SU-DHL-6 (cell line): ENCODE data around the gene BMP10.

Source experiments
- H2AFZ ChIP-seq: fragments of 200-600 bp; sonication (generic); 2 replicates; pipeline ENCODE4 v1.6.1; 2014; ENCODE audit warnings: low read depth, mild to moderate bottlenecking, moderate library complexity, mixed read lengths, antibody characterized with exemption, low read length; ENCODE audit not compliant: severe bottlenecking
- H3F3A ChIP-seq: fragments of 200-600 bp; shearing (Covaris generic); 2 replicates; pipeline ENCODE4 v1.6.0; 2016; ENCODE audit warnings: antibody characterized with exemption, mild to moderate bottlenecking; ENCODE audit not compliant: insufficient read depth
- H3K27ac ChIP-seq: fragments of 200-600 bp; sonication (generic); 2 replicates; pipeline ENCODE4 v1.5.1; 2016; ENCODE audit warnings: low read depth, mild to moderate bottlenecking, low read length, moderate library complexity, mixed read lengths
- H3K27me3 ChIP-seq: fragments of 200-600 bp; sonication (generic), shearing (Covaris generic); 2 replicates; pipeline ENCODE4 v1.6.0; 2014; ENCODE audit warnings: mild to moderate bottlenecking, low read length
- H3K36me3 ChIP-seq: fragments of 200-600 bp; sonication (generic); 2 replicates; pipeline ENCODE4 v1.6.1; 2014; ENCODE audit warnings: mild to moderate bottlenecking, low read length, mixed read lengths
- H3K4me2 ChIP-seq: fragments of 300-600, 200-600 bp; shearing (Covaris generic), sonication (generic); 2 replicates; pipeline ENCODE4 v1.6.0; 2014; ENCODE audit warnings: low read length, low read depth, mild to moderate bottlenecking; ENCODE audit not compliant: poor library complexity, severe bottlenecking
- H3K4me3 ChIP-seq: fragments of 200-600 bp; sonication (generic); 2 replicates; pipeline ENCODE4 v1.5.1; 2014; ENCODE audit warnings: antibody characterized with exemption, low read length, mild to moderate bottlenecking, mixed read lengths; ENCODE audit not compliant: insufficient read depth, poor library complexity, severe bottlenecking
- H3K79me2 ChIP-seq: fragments of 200-600 bp; sonication (generic); 2 replicates; pipeline ENCODE4 v1.6.1; 2014; ENCODE audit warnings: mild to moderate bottlenecking, low read length, moderate library complexity; ENCODE audit not compliant: insufficient read depth
- H3K9ac ChIP-seq: fragments of 200-600 bp; sonication (generic); 2 replicates; pipeline ENCODE4 v1.7.0; 2014; ENCODE audit warnings: mild to moderate bottlenecking, low read length
- H3K9me2 ChIP-seq: fragments of 200-600 bp; sonication (generic); replicated peaks from 2 replicates; pipeline ENCODE4 v1.6.1; 2014; ENCODE audit warnings: low read length; ENCODE audit not compliant: insufficient read depth
- H3K9me3 ChIP-seq: fragments of 200-600 bp; sonication (generic); 2 replicates; pipeline ENCODE4 v1.6.1; 2014; ENCODE audit warnings: low read length, mixed read lengths; ENCODE audit not compliant: insufficient read depth
- H4K20me1 ChIP-seq: fragments of 200-600 bp; sonication (generic); 2 replicates; pipeline ENCODE4 v1.6.1; 2014; ENCODE audit warnings: low read depth, mild to moderate bottlenecking, antibody characterized with exemption, low read length, moderate library complexity, mixed read lengths
- CTCF ChIP-seq: fragments of 200-600 bp; sonication (generic); IDR thresholded peaks from one replicate; pipeline ENCODE4 v1.5.1; 2017; ENCODE audit warnings: antibody characterized with exemption, mild to moderate bottlenecking, low read length, moderate library complexity; ENCODE audit not compliant: insufficient read depth, poor library complexity, severe bottlenecking
- EZH2phosphoT487 ChIP-seq: fragments of 200-600 bp; sonication (generic), shearing (Covaris generic); conservative IDR thresholded peaks from 2 replicates; pipeline ENCODE4 v1.6.1; 2018; ENCODE audit warnings: mild to moderate bottlenecking, antibody characterized with exemption, low read length, moderate library complexity, mixed read lengths

BMP10 gene

GRCh38 chr2:68905116-68905515 is 33.9 kb upstream of the BMP10 start:
- Histone ChIP-seq H2AFZ (no peak overlapping the region), H3K27ac (no peak overlapping the region), H3F3A (peaks cover 4% of the 10 kb centered on the region; the same call in 1 of the 2 replicates)

GRCh38 chr2:68901561-68901960 is 30.4 kb upstream of the BMP10 start:
- H3K4me3 ChIP-seq: no peak overlapping the region
- no peak overlapping the region for H3K9ac ChIP-seq
- no peaks in the 10 kb centered on the region for H3K27me3 ChIP-seq
- H3K9me2 ChIP-seq: no peaks in the 10 kb centered on the region
- no peaks in the 10 kb centered on the region for H3K79me2 ChIP-seq
- TF ChIP-seq EZH2phosphoT487 (no peak), CTCF (no peak)
- no peak overlapping the region for H2AFZ ChIP-seq
- H3K4me2 ChIP-seq: no peak overlapping the region
- H3K27ac ChIP-seq: no peak overlapping the region
- H3F3A ChIP-seq: no peaks in the 10 kb centered on the region
- no peaks in the 10 kb centered on the region for H3K9me3 ChIP-seq
- no peaks in the 10 kb centered on the region for H3K36me3 ChIP-seq
- no peaks in the 10 kb centered on the region for H4K20me1 ChIP-seq

More at GRCh38 chr2:68905116-68905515, 33.9 kb upstream of the BMP10 start:
- Histone ChIP-seq H3K4me2 (no peak overlapping the region), H4K20me1 (no peaks in the 10 kb centered on the region), H3K27me3 (no peaks in the 10 kb centered on the region), H3K36me3 (no peaks in the 10 kb centered on the region), H3K79me2 (no peaks in the 10 kb centered on the region), H3K9me3 (no peaks in the 10 kb centered on the region), H3K9me2 (no peaks in the 10 kb centered on the region), H3K4me3 (no peak overlapping the region), H3K9ac (no peak overlapping the region)
- TF ChIP-seq CTCF (no peak), EZH2phosphoT487 (no peak)

GRCh38 chr2:68901199-68901514 is 30.0 kb upstream of the BMP10 start:
- TF ChIP-seq CTCF: no peak
- TF ChIP-seq EZH2phosphoT487: no peak
- Histone ChIP-seq H3K79me2 (no peaks in the 10 kb centered on the region), H3K9me2 (no peaks in the 10 kb centered on the region), H3K27me3 (no peaks in the 10 kb centered on the region), H3F3A (no peaks in the 10 kb centered on the region), H3K27ac (no peak overlapping the region), H3K9me3 (no peaks in the 10 kb centered on the region), H3K9ac (no peak overlapping the region), H3K4me3 (no peak overlapping the region), H4K20me1 (no peaks in the 10 kb centered on the region), H3K4me2 (no peak overlapping the region), H2AFZ (no peak overlapping the region), H3K36me3 (no peaks in the 10 kb centered on the region)
